Measurements from ENCODE around the gene FSTL4. TPM values are rescaled to one million over a fixed set of nuclear protein-coding genes. Genes with fewer than 3 reads are reported as not detected.

The FSTL4 gene
- total and polyA plus RNA-seq, 2 experiments from 2014 or later = 0.47 to 0.74 TPM

- Histone ChIP-seq H3K36me3 (replicated peaks; ENCODE audit: insufficient read depth, low read depth) (no peaks in the 10 kb centered on the region), H3K9me3 (ENCODE audit: low read depth) (no peaks in the 10 kb centered on the region), H3K9me2 (replicated peaks; ENCODE audit: insufficient read depth) (no peaks in the 10 kb centered on the region), H3K4me1 (ENCODE audit: insufficient read depth) (peaks cover 4% of the 10 kb centered on the region), H3K4me2 (no peak overlapping the region), H3K4me3 (no peak overlapping the region), H2AFZ (no peak overlapping the region), H3K27ac (no peak overlapping the region), H4K20me1 (ENCODE audit: insufficient read depth, poor library complexity, severe bottlenecking) (no peaks in the 10 kb centered on the region), H3K27me3 (no peaks in the 10 kb centered on the region), H3K79me2 (no peaks in the 10 kb centered on the region)
- 87% methylated on average over 6 of the region's 6 CpGs for whole genome bisulfite sequencing (ENCODE audit: low lambda C conversion rate, missing lambda C conversion rate)
- no peak for TF ChIP-seq EZH2phosphoT487 (IDR thresholded peaks at IDR 0.05; ENCODE audit: low read depth, severe bottlenecking, unreplicated experiment)
- TF ChIP-seq EZH2 (IDR thresholded peaks at IDR 0.05; ENCODE audit: borderline replicate concordance) = no peak
- no peak for TF ChIP-seq CTCF (IDR thresholded peaks at IDR 0.05; ENCODE audit: poor library complexity)
- DNase-seq (ENCODE audit: low spot score) = no peak
Observed at GRCh38 chr5:133497608-133498348, 114.6 kb downstream of the FSTL4 start.

DNA sequence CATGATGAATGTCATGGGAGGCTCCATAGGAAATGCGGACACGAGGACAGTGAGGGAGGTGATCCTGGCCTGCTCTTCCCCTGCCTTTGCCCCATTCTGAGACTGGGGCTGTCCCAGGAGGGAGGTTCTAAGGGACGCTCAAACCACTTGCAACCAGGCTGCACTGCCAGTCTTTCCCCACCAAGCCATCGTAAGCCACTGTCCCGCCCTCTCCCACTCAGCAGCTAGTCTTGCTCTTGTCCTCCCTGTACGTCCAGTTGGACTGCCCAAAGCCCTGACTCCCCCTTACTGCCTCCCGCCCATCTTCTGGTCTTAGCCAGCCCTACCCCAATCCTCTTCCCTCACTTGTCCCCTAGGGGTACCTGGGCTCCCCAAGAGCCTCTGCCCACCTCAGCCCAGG is 115.7 kb downstream of the FSTL4 start:
- H3K36me3 ChIP-seq (replicated peaks; ENCODE audit: insufficient read depth, low read depth) = no peaks in the 10 kb centered on the region
- H3K9me2 ChIP-seq (replicated peaks; ENCODE audit: insufficient read depth) = no peaks in the 10 kb centered on the region
- peaks cover 4% of the 10 kb centered on the region for H3K4me1 ChIP-seq (ENCODE audit: insufficient read depth)
- DNase-seq (ENCODE audit: low spot score) = no peak
- H3K27me3 ChIP-seq = no peaks in the 10 kb centered on the region
- no peak overlapping the region for H2AFZ ChIP-seq
- no peaks in the 10 kb centered on the region for H4K20me1 ChIP-seq (ENCODE audit: insufficient read depth, poor library complexity, severe bottlenecking)
- H3K9me3 ChIP-seq (ENCODE audit: low read depth) = no peaks in the 10 kb centered on the region
- TF ChIP-seq EZH2 (IDR thresholded peaks at IDR 0.05; ENCODE audit: borderline replicate concordance) = no peak
- TF ChIP-seq EZH2phosphoT487 (IDR thresholded peaks at IDR 0.05; ENCODE audit: low read depth, severe bottlenecking, unreplicated experiment) = no peak
- no peak for TF ChIP-seq CTCF (IDR thresholded peaks at IDR 0.05; ENCODE audit: poor library complexity)
- H3K4me3 ChIP-seq = no peak overlapping the region
- H3K79me2 ChIP-seq = no peaks in the 10 kb centered on the region
- H3K27ac ChIP-seq = no peak overlapping the region
- no peak overlapping the region for H3K4me2 ChIP-seq
- 94% methylated on average over 6 of the region's 7 CpGs for WGBS (ENCODE audit: low lambda C conversion rate, missing lambda C conversion rate)

- 75% methylated on average over 8 of the region's 8 CpGs for WGBS (ENCODE audit: low lambda C conversion rate, missing lambda C conversion rate)
- Histone ChIP-seq H3K4me1 (ENCODE audit: insufficient read depth) (peaks cover 4% of the 10 kb centered on the region), H3K27me3 (no peaks in the 10 kb centered on the region), H3K27ac (no peak overlapping the region), H2AFZ (no peak overlapping the region), H3K9me2 (replicated peaks; ENCODE audit: insufficient read depth) (no peaks in the 10 kb centered on the region), H3K4me3 (no peak overlapping the region), H3K36me3 (replicated peaks; ENCODE audit: insufficient read depth, low read depth) (no peaks in the 10 kb centered on the region), H4K20me1 (ENCODE audit: insufficient read depth, poor library complexity, severe bottlenecking) (no peaks in the 10 kb centered on the region), H3K79me2 (no peaks in the 10 kb centered on the region), H3K4me2 (no peak overlapping the region), H3K9me3 (ENCODE audit: low read depth) (no peaks in the 10 kb centered on the region)
- TF ChIP-seq CTCF (IDR thresholded peaks at IDR 0.05; ENCODE audit: poor library complexity) (no peak), EZH2phosphoT487 (IDR thresholded peaks at IDR 0.05; ENCODE audit: low read depth, severe bottlenecking, unreplicated experiment) (no peak), EZH2 (IDR thresholded peaks at IDR 0.05; ENCODE audit: borderline replicate concordance) (no peak)
- no peak for DNase-seq (ENCODE audit: low spot score)
Observed at GRCh38 chr5:133494923-133495246, 117.5 kb downstream of the FSTL4 start.
